PC-3 (cell line): ENCODE results near the gene ACTR6. TPM values are rescaled to one million over a fixed set of nuclear protein-coding genes. Genes with fewer than 3 reads are reported as not detected.

ENCODE experiments used
- ATAC-seq: fragments of 200-7000 bp; cut with Tn5 transposase; 2 replicates; pipeline ENCODE4 v1.9.1; 2020; ENCODE audit warnings: mild to moderate bottlenecking, moderate library complexity
- BruUV-seq: library from RNA; stranded (reverse); fragments of 400-500 nt; replicated peaks from 2 replicates; lab custom pipeline; 2021; lab: Mats Ljungman, UMichigan
- CTCF ChIA-PET: fragments of 300-600 bp; sonication (Branson Sonifier 250); formaldehyde crosslinking; loops from one replicate; lab custom pipeline; 2022; ENCODE audit warnings: antibody characterized with exemption; lab: Charles Lee
- POLR2A ChIA-PET: fragments of 300-600 bp; sonication (Branson Sonifier 250); formaldehyde crosslinking; loops from one replicate; lab custom pipeline; 2022; ENCODE audit warnings: antibody characterized with exemption; ENCODE audit not compliant: unreplicated experiment; lab: Charles Lee
- DNase-seq: peaks from one replicate; pipeline ENCODE4 v3.0.0-alpha.2; 2015
- H2AFZ ChIP-seq: fragments of 300-600 bp; sonication (generic); 2 replicates; pipeline ENCODE4 v1.6.0; 2016; ENCODE audit warnings: antibody characterized with exemption, low read length
- H3F3A ChIP-seq: fragments of 300-600 bp; sonication (generic); one replicate; pipeline ENCODE4 v1.6.0; 2017; ENCODE audit warnings: antibody characterized with exemption, low read length, control low read depth, mild to moderate bottlenecking; ENCODE audit not compliant: unreplicated experiment
- H3K27ac ChIP-seq: fragments of 300-600 bp; sonication (generic); 2 replicates; pipeline ENCODE4 v1.5.1; 2016; ENCODE audit warnings: mild to moderate bottlenecking, low read length
- H3K27me3 ChIP-seq: fragments of 300-600 bp; sonication (generic); 2 replicates; pipeline ENCODE4 v1.6.1; 2016; ENCODE audit warnings: low read length, mixed read lengths
- H3K36me3 ChIP-seq: fragments of 300-600 bp; sonication (generic); 2 replicates; pipeline ENCODE4 v1.6.1; 2016; ENCODE audit warnings: low read depth, mixed run types, low read length, mixed read lengths
- H3K4me1 ChIP-seq: fragments of 300-600 bp; sonication (generic); 2 replicates; pipeline ENCODE4 v1.5.1; 2016; ENCODE audit warnings: low read length; ENCODE audit not compliant: insufficient read depth
- H3K4me2 ChIP-seq: fragments of 300-600 bp; sonication (generic); 2 replicates; pipeline ENCODE4 v1.6.0; 2016; ENCODE audit warnings: low read length
- H3K4me3 ChIP-seq: fragments of 300-600 bp; sonication (generic); 2 replicates; pipeline ENCODE4 v1.5.1; 2016; ENCODE audit warnings: mild to moderate bottlenecking, low read length, mixed read lengths
- H3K79me2 ChIP-seq: fragments of 300-600 bp; sonication (generic); 2 replicates; pipeline ENCODE4 v1.6.1; 2017; ENCODE audit warnings: low read length, mixed read lengths
- H3K9ac ChIP-seq: fragments of 300-600 bp; sonication (generic); 2 replicates; pipeline ENCODE4 v1.6.0; 2016; ENCODE audit warnings: mild to moderate bottlenecking, low read length
- H3K9me2 ChIP-seq: fragments of 300-600 bp; sonication (generic); replicated peaks from 2 replicates; pipeline ENCODE4 v1.6.1; 2016; ENCODE audit warnings: mixed run types, low read length, mixed read lengths
- H3K9me3 ChIP-seq: fragments of 300-600 bp; sonication (generic); 2 replicates; pipeline ENCODE4 v1.6.1; 2016; ENCODE audit warnings: low read length, mixed read lengths
- H4K20me1 ChIP-seq: fragments of 300-600 bp; sonication (generic); 2 replicates; pipeline ENCODE4 v1.6.1; 2016; ENCODE audit warnings: low read length, mixed read lengths
- EZH2 ChIP-seq: fragments of 300-600 bp; sonication (generic); IDR thresholded peaks from one replicate; pipeline ENCODE4 v1.6.1; 2017; ENCODE audit warnings: antibody characterized with exemption, mild to moderate bottlenecking, low read length; ENCODE audit not compliant: unreplicated experiment
- EZH2phosphoT487 ChIP-seq: fragments of 300-600 bp; sonication (generic); IDR thresholded peaks from 2 replicates; pipeline ENCODE4 v1.6.1; 2018; ENCODE audit warnings: mild to moderate bottlenecking, antibody characterized with exemption, low read length, borderline replicate concordance
- intact Hi-C: fragments of 100-400 bp; cut with micrococcal nuclease; formaldehyde crosslinking; loops from 2 replicates; pipeline ENCODE4 v1.9.0; 2023
- total RNA-seq: library from RNA; depleted of rRNA; stranded (reverse); fragments of >200 nt; gene quantifications from 2 replicates; pipeline ENCODE4 v1.2.3, GENCODE V29; 2014
- TF ChIP-seq, protein P1 (sequence below): fragments of 300-600 bp; sonication (generic); conservative IDR thresholded peaks from 2 replicates; pipeline ENCODE4 v1.5.1; 2017; ENCODE audit warnings: antibody characterized with exemption, low read depth, mild to moderate bottlenecking, low read length

The ACTR6 gene
- total RNA-seq, 1 experiment from 2014 or later, result 21.2 TPM

DNA sequence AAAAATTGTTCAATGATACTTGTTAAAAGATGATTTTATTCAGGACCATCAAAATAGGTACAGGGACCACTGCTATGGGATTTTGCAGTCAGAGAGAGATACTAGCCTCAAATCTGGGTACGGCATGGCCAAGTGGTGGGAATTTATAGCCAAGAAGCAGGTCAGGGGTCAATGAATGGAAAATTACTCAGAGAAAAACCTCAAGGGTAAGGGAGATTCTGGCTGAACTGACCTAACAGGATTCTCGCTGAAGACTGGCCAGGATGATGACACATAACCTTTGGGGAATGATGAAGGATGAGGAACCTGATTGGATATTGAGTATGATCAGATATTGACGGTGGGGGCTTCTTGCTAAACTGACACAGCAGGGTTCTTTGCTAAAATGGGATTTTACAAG is 33.6 kb downstream of the ACTR6 start:
- peak; percentile 90 for DNase-seq
- Histone ChIP-seq H4K20me1 (no peaks in the 10 kb centered on the region), H3K4me1 (peaks cover 39% of the 10 kb centered on the region), H3K9me3 (no peaks in the 10 kb centered on the region), H3K36me3 (no peaks in the 10 kb centered on the region), H3K27me3 (no peaks in the 10 kb centered on the region), H3K9me2 (no peaks in the 10 kb centered on the region), H3K4me2 (peak overlapping the region; percentile 76), H3K9ac (peak overlapping the region; percentile 30), H3F3A (no peaks in the 10 kb centered on the region), H3K79me2 (no peaks in the 10 kb centered on the region), H3K4me3 (peak overlapping the region; percentile 53), H3K27ac (peak overlapping the region; percentile 66), H2AFZ (peak overlapping the region; percentile 53)
- TF ChIP-seq EZH2phosphoT487, result no peak
- TF ChIP-seq EZH2, result no peak
- TF ChIP-seq, protein P1, sequence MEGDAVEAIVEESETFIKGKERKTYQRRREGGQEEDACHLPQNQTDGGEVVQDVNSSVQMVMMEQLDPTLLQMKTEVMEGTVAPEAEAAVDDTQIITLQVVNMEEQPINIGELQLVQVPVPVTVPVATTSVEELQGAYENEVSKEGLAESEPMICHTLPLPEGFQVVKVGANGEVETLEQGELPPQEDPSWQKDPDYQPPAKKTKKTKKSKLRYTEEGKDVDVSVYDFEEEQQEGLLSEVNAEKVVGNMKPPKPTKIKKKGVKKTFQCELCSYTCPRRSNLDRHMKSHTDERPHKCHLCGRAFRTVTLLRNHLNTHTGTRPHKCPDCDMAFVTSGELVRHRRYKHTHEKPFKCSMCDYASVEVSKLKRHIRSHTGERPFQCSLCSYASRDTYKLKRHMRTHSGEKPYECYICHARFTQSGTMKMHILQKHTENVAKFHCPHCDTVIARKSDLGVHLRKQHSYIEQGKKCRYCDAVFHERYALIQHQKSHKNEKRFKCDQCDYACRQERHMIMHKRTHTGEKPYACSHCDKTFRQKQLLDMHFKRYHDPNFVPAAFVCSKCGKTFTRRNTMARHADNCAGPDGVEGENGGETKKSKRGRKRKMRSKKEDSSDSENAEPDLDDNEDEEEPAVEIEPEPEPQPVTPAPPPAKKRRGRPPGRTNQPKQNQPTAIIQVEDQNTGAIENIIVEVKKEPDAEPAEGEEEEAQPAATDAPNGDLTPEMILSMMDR, result no peak
- intact Hi-C loops, result loop anchor here (1.0 to 2.0 kb wide), 4 partner anchors 33 to 507 kb away; partner anchors contain the start of genes DEPDC4 and SCYL2
- BruUV-seq, result no TSS peak
- ChIA-PET POLR2A (no interaction called here), CTCF (interaction anchor here (0.6 kb wide), 2 partner anchors 88 to 248 kb away, joined by 3 read pairs; no protein-coding TSS in a partner anchor)
- peak; percentile 47 for ATAC-seq

DNA sequence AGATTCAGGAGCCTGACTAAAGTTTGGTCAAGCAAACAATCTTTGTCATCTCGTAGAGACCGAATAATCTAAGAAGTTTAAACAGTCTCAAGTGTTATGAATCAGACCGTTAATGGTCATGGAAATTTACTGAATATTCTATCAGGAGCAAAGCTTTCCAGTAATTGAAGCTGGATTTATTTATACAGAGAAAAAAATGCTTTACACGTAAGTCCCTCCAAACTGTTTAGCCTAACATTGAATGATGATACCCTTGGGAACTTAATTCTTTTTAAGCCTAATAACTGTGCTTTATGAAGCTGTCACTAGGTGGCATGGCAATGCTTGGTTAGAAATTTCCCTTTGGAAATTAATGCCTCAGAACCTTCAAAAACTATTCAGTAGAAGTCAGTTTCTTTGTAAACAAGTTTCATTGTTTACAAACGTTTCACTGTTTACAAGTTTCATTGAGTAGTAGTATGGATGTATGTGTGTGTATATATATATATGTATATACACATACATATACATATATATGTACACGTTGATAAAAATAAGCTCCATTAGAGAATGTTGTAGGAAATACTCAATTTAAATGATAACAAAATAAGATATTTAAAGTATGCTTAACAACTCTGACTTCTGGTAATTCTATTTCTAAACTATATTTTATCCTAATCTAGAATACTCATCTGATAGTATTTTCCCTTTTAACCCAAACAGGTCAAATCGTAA is 34.1 kb downstream of the ACTR6 start:
- no TSS peak for BruUV-seq
- CTCF ChIA-PET, result interaction anchor here (0.5 to 0.8 kb wide), 5 partner anchors 33 to 321 kb away, joined by 3 read pairs; no protein-coding TSS in a partner anchor
- peak; percentile 65 for ATAC-seq

More for the DNA sequence above, 34.1 kb downstream of the ACTR6 start:
- Histone ChIP-seq H3K4me2 (peak overlapping the region; percentile 76), H3K9me2 (no peaks in the 10 kb centered on the region), H4K20me1 (no peaks in the 10 kb centered on the region), H3K27ac (peak overlapping the region; percentile 66), H3K4me1 (peaks cover 34% of the 10 kb centered on the region), H3K9ac (peak overlapping the region; percentile 30), H3K27me3 (no peaks in the 10 kb centered on the region), H3K79me2 (no peaks in the 10 kb centered on the region), H2AFZ (peak overlapping the region; percentile 53), H3F3A (no peaks in the 10 kb centered on the region), H3K9me3 (no peaks in the 10 kb centered on the region), H3K36me3 (no peaks in the 10 kb centered on the region), H3K4me3 (peak overlapping the region; percentile 53)
- peak; percentile 81 for DNase-seq
- intact Hi-C loops, result loop anchor here (1.0 to 2.0 kb wide), 4 partner anchors 33 to 506 kb away; partner anchors contain the start of genes DEPDC4 and SCYL2
- POLR2A ChIA-PET, result interaction anchor here (0.5 to 0.6 kb wide), 2 partner anchors 98 to 323 kb away, joined by 3 to 10 read pairs; no protein-coding TSS in a partner anchor
- TF ChIP-seq, protein P1, result peak; percentile 93
- TF ChIP-seq EZH2, result no peak
- no peak for TF ChIP-seq EZH2phosphoT487
